Measurements from ENCODE around the gene FGF6.

The FGF6 gene

DNA sequence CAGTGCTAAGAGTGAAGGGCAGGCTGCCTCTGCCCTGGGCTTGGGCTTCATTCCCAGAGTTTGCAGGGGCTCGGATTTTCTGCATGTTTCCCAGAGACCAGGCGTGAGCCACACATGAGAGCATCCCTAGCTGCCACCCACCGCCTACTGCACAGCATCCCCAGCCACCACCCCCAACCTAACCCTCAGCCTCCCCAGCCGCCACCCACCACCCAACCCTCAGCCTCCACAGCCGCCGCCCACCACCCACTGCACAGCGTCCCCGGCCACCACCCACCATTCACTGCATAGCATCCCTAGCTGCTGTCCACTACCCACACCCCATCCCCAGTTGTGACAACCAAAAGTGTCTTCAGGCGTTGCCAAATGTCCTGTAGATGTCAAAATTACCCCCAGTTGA lies 22.6 kb downstream of the FGF6 start:
- H3K4me3 ChIP-seq (ENCODE audit: low read depth, low read length), result no peak overlapping the region
- no peak for DNase-seq (ENCODE audit: low read depth)
- TF ChIP-seq, protein P1, sequence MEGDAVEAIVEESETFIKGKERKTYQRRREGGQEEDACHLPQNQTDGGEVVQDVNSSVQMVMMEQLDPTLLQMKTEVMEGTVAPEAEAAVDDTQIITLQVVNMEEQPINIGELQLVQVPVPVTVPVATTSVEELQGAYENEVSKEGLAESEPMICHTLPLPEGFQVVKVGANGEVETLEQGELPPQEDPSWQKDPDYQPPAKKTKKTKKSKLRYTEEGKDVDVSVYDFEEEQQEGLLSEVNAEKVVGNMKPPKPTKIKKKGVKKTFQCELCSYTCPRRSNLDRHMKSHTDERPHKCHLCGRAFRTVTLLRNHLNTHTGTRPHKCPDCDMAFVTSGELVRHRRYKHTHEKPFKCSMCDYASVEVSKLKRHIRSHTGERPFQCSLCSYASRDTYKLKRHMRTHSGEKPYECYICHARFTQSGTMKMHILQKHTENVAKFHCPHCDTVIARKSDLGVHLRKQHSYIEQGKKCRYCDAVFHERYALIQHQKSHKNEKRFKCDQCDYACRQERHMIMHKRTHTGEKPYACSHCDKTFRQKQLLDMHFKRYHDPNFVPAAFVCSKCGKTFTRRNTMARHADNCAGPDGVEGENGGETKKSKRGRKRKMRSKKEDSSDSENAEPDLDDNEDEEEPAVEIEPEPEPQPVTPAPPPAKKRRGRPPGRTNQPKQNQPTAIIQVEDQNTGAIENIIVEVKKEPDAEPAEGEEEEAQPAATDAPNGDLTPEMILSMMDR (IDR thresholded peaks at IDR 0.05; ENCODE audit: low read depth, low read length), result no peak
- no peak for TF ChIP-seq POLR2A (IDR thresholded peaks at IDR 0.05; ENCODE audit: extremely low read depth, insufficient read length)
- TF ChIP-seq, protein P2, sequence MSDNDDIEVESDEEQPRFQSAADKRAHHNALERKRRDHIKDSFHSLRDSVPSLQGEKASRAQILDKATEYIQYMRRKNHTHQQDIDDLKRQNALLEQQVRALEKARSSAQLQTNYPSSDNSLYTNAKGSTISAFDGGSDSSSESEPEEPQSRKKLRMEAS (IDR thresholded peaks at IDR 0.05; ENCODE audit: low read depth, low read length), result no peak
- TF ChIP-seq MYC (IDR thresholded peaks at IDR 0.05; ENCODE audit: low read depth, low read length), result no peak

- H3K4me3 ChIP-seq (ENCODE audit: low read depth, low read length), result no peak overlapping the region
- TF ChIP-seq, protein P2 (IDR thresholded peaks at IDR 0.05; ENCODE audit: low read depth, low read length), result no peak
- TF ChIP-seq, protein P1 (IDR thresholded peaks at IDR 0.05; ENCODE audit: low read depth, low read length), result peak; percentile 25
- TF ChIP-seq MYC (IDR thresholded peaks at IDR 0.05; ENCODE audit: low read depth, low read length), result no peak
- TF ChIP-seq POLR2A (IDR thresholded peaks at IDR 0.05; ENCODE audit: extremely low read depth, insufficient read length), result no peak
- peak; percentile 68 for DNase-seq (ENCODE audit: low read depth)
Measured at GRCh38 chr12:4421590-4422031, 24.0 kb downstream of the FGF6 start.

DNA sequence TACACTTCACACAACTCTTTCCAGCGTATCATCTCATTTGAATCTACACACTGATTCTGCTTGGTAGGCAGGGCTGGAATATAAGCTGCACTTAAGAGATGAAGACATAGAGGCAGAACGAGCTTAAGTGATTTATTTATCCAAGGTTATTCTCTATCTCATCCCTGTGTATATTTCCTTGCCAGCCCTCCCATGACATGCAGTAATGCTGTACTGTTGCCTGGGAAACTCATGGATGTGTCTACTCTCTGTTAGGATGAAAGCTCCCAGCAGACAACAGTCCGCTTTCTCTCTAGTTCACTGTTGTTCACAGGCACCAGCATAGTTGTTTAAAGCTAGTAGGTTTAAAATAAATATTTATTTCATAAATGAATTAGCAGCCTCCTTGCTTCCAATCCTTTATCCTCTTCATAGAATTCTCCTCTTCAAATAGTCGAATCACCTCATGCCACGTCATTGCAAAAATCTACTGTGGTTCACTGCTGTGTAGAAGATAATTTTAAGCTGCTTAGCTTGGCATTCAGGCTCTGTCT lies 25.4 kb downstream of the FGF6 start:
- H3K4me3 ChIP-seq (ENCODE audit: low read depth, low read length), result no peak overlapping the region
- no peak for DNase-seq (ENCODE audit: low read depth)
- TF ChIP-seq POLR2A (IDR thresholded peaks at IDR 0.05; ENCODE audit: extremely low read depth, insufficient read length) (no peak), MYC (IDR thresholded peaks at IDR 0.05; ENCODE audit: low read depth, low read length) (no peak)
- TF ChIP-seq, protein P2 (IDR thresholded peaks at IDR 0.05; ENCODE audit: low read depth, low read length), result no peak
- TF ChIP-seq, protein P1 (IDR thresholded peaks at IDR 0.05; ENCODE audit: low read depth, low read length), result no peak

- H3K4me3 ChIP-seq (ENCODE audit: low read depth, low read length), result no peak overlapping the region
- TF ChIP-seq MYC (IDR thresholded peaks at IDR 0.05; ENCODE audit: low read depth, low read length), result no peak
- TF ChIP-seq, protein P2 (IDR thresholded peaks at IDR 0.05; ENCODE audit: low read depth, low read length), result no peak
- no peak for TF ChIP-seq POLR2A (IDR thresholded peaks at IDR 0.05; ENCODE audit: extremely low read depth, insufficient read length)
- TF ChIP-seq, protein P1 (IDR thresholded peaks at IDR 0.05; ENCODE audit: low read depth, low read length), result no peak
Measured at GRCh38 chr12:4418913-4419312, 26.7 kb downstream of the FGF6 start.

GRCh38 chr12:4417936-4418335 lies 27.7 kb downstream of the FGF6 start:
- DNase-seq (ENCODE audit: low read depth), result no peak
- H3K4me3 ChIP-seq (ENCODE audit: low read depth, low read length), result no peak overlapping the region
- TF ChIP-seq MYC (IDR thresholded peaks at IDR 0.05; ENCODE audit: low read depth, low read length), result no peak

More at GRCh38 chr12:4418913-4419312, 26.7 kb downstream of the FGF6 start:
- no peak for DNase-seq (ENCODE audit: low read depth)

DNA sequence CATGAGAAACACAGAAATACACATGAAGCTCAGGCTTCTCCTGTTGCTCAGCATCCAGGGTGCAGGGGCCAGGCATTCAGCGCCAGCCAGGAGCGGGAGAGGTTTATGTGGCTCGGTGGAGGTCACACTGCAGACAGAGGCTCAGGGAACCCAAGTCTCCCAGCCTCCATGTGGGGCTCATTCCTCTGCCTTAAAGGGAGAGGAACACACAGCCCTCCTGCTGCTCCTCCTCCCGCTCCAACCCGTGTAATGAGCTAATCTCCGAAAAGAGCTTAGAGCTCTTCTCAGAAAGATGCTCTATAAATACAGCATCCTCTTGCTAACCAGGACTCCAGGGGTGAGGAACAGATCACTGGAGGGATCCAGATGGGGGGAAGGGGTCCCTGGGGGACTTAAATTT lies 28.2 kb downstream of the FGF6 start:
- TF ChIP-seq POLR2A (IDR thresholded peaks at IDR 0.05; ENCODE audit: extremely low read depth, insufficient read length), result no peak
- TF ChIP-seq MYC (IDR thresholded peaks at IDR 0.05; ENCODE audit: low read depth, low read length), result no peak
- TF ChIP-seq, protein P1 (IDR thresholded peaks at IDR 0.05; ENCODE audit: low read depth, low read length), result no peak
- TF ChIP-seq, protein P2 (IDR thresholded peaks at IDR 0.05; ENCODE audit: low read depth, low read length), result no peak
- H3K4me3 ChIP-seq (ENCODE audit: low read depth, low read length), result no peak overlapping the region
- no peak for DNase-seq (ENCODE audit: low read depth)
